Neural progenitor cell (in vitro differentiated cells): Measurements from ENCODE around the gene PDE6D.

Source experiments
- CTCF ChIP-seq: fragments of 200-600 bp; sonication (generic); IDR thresholded peaks from 2 replicates; pipeline ENCODE4 v1.5.1; 2017; ENCODE audit warnings: antibody characterized with exemption, mild to moderate bottlenecking
- EZH2 ChIP-seq: fragments of 200-600 bp; sonication (generic); IDR thresholded peaks from 2 replicates; pipeline ENCODE4 v1.6.1; 2017; ENCODE audit warnings: antibody characterized with exemption, mild to moderate bottlenecking, moderate library complexity

GRCh38 chr2:231683292-231684235, 97.5 kb downstream of the PDE6D start:
- TF ChIP-seq EZH2: no peak
- TF ChIP-seq CTCF: no peak
